ENCODE measurements around the gene KAT14.

DNA sequence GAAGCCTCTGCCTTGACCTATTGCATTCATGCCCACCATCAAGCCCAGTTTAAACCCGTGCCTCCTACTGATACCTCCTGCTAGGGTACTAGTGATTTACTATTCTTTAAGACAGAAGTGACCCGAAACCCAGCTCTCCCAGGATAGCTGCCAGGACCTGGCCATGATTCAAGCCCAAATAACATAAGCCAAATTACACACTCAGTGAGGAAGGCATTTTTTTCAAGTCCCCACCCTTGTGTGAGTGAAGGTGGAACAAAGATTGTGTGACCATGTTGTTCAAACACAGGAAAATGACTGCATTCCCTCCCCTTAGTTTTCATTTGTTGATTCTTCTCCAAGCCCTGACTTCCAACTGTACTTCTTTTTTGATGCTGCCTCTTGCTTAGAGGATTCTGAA is 3.7 kb upstream of the KAT14 start:
- TF ChIP-seq, protein P1, sequence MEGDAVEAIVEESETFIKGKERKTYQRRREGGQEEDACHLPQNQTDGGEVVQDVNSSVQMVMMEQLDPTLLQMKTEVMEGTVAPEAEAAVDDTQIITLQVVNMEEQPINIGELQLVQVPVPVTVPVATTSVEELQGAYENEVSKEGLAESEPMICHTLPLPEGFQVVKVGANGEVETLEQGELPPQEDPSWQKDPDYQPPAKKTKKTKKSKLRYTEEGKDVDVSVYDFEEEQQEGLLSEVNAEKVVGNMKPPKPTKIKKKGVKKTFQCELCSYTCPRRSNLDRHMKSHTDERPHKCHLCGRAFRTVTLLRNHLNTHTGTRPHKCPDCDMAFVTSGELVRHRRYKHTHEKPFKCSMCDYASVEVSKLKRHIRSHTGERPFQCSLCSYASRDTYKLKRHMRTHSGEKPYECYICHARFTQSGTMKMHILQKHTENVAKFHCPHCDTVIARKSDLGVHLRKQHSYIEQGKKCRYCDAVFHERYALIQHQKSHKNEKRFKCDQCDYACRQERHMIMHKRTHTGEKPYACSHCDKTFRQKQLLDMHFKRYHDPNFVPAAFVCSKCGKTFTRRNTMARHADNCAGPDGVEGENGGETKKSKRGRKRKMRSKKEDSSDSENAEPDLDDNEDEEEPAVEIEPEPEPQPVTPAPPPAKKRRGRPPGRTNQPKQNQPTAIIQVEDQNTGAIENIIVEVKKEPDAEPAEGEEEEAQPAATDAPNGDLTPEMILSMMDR (IDR thresholded peaks at IDR 0.05) = no peak
- no peak for TF ChIP-seq POLR2A (IDR thresholded peaks at IDR 0.05)

Measured in body of pancreas (tissue), 4 donors.